Gastroesophageal sphincter (tissue), 4 donors: ENCODE results near the gene PREX1. TPM values are rescaled to one million over a fixed set of nuclear protein-coding genes. Genes with fewer than 3 reads are reported as not detected.

ENCODE experiments used
- ATAC-seq: fragments of 150-250 bp; one replicate; pipeline ENCODE4 v1.9.1; 2016; ENCODE audit warnings: mild to moderate bottlenecking, moderate library complexity
- H3K27ac ChIP-seq, 4 donors: fragments of 200-600 bp; sonication (generic) in 3 of 4; 1 replicate in 3 of 4; 2 replicates in 1 of 4; pipeline ENCODE4 v1.5.1; 2016 to 2019
- H3K27me3 ChIP-seq: fragments of 200-600 bp; sonication (generic); one replicate; pipeline ENCODE4 v1.5.1; 2019
- H3K36me3 ChIP-seq, 2 donors: fragments of 200-600 bp; sonication (generic); one replicate each; pipeline ENCODE4 v1.5.1; 2019; ENCODE audit warnings: control low read depth in 1 of 2
- H3K4me1 ChIP-seq, 3 donors: fragments of 200-600 bp; sonication (generic); 1 replicate in 2 of 3; 2 replicates in 1 of 3; pipeline ENCODE4 v1.5.1; 2016 to 2019; ENCODE audit warnings: control low read depth in 2 of 3
- H3K4me3 ChIP-seq, 2 donors: fragments of 200-600 bp; sonication (generic); one replicate each; pipeline ENCODE4 v1.5.1; 2019; ENCODE audit warnings: mild to moderate bottlenecking in 1 of 2, moderate library complexity in 1 of 2
- H3K9me3 ChIP-seq, 3 donors: fragments of 200-600 bp; sonication (generic); one replicate each; pipeline ENCODE4 v1.5.1; 2017 to 2019; ENCODE audit warnings: control low read depth in 2 of 3
- EP300 ChIP-seq: sonication (generic); formaldehyde crosslinking; IDR thresholded peaks from one replicate; pipeline ENCODE4 v1.6.1; 2017; ENCODE audit warnings: antibody characterized with exemption, mild to moderate bottlenecking
- POLR2A ChIP-seq, 2 donors: fragments of 450-650 bp; IDR thresholded peaks; one replicate each; pipeline ENCODE4 v1.6.1; 2017; ENCODE audit warnings: antibody characterized with exemption in 2 of 2, mild to moderate bottlenecking in 2 of 2, moderate library complexity in 1 of 2
- POLR2AphosphoS5 ChIP-seq: sonication (generic); formaldehyde crosslinking; IDR thresholded peaks from one replicate; pipeline ENCODE4 v1.6.1; 2017; ENCODE audit warnings: antibody characterized with exemption
- WGBS, 2 donors: methylation state at CpG; one replicate each; pipeline ENCODE4 v1.1.5; 2018; ENCODE audit warnings: low coverage in 1 of 2; 5-methylcytosine and 5-hydroxymethylcytosine counted together
- total RNA-seq, 4 donors: library from RNA; depleted of rRNA; stranded (reverse); fragments of >200 nt; gene quantifications; one replicate each; pipeline ENCODE4 v1.1.0, GENCODE V29; 2016
- TF ChIP-seq, protein P1 (sequence below), 4 experiments: fragments of 200-600 bp in 2 of 4; fragments of 450-650 bp in 2 of 4; sonication (generic) in 1 of 4; IDR thresholded peaks; one replicate each; pipeline ENCODE4 v1.5.1; 2017 to 2019; ENCODE audit warnings: antibody characterized with exemption in 4 of 4, mild to moderate bottlenecking in 2 of 4, moderate library complexity in 2 of 4

The PREX1 gene
- total RNA-seq, 4 donors from 2014 or later, result 16.3 to 35.7 (median 20.0) TPM

GRCh38 chr20:48606172-48606840 is 221.5 kb downstream of the PREX1 start:
- Histone ChIP-seq H3K27me3 (no peaks in the 10 kb centered on the region), H3K4me3 (no peak overlapping the region), H3K9me3 (peaks cover 0 to 5% (median 0%) of the 10 kb centered on the region in 3 donors), H3K27ac (no peak overlapping the region), H3K36me3 (no peaks in the 10 kb centered on the region), H3K4me1 (no peaks in the 10 kb centered on the region)
- no peak for ATAC-seq
- TF ChIP-seq, protein P1, sequence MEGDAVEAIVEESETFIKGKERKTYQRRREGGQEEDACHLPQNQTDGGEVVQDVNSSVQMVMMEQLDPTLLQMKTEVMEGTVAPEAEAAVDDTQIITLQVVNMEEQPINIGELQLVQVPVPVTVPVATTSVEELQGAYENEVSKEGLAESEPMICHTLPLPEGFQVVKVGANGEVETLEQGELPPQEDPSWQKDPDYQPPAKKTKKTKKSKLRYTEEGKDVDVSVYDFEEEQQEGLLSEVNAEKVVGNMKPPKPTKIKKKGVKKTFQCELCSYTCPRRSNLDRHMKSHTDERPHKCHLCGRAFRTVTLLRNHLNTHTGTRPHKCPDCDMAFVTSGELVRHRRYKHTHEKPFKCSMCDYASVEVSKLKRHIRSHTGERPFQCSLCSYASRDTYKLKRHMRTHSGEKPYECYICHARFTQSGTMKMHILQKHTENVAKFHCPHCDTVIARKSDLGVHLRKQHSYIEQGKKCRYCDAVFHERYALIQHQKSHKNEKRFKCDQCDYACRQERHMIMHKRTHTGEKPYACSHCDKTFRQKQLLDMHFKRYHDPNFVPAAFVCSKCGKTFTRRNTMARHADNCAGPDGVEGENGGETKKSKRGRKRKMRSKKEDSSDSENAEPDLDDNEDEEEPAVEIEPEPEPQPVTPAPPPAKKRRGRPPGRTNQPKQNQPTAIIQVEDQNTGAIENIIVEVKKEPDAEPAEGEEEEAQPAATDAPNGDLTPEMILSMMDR (IDR thresholded peaks at IDR 0.05), result no peak
- no peak for TF ChIP-seq POLR2AphosphoS5
- TF ChIP-seq EP300, result no peak
- TF ChIP-seq POLR2A (IDR thresholded peaks at IDR 0.05), result no peak
- 40 to 60% methylated on average over 1 of the region's 14 CpGs for WGBS, 2 donors

GRCh38 chr20:48605364-48606171 is 222.2 kb downstream of the PREX1 start:
- H3K9me3 ChIP-seq, result peaks cover 0 to 5% (median 0%) of the 10 kb centered on the region in 3 donors
- no peak for ATAC-seq

GRCh38 chr20:48604936-48605335 is 222.9 kb downstream of the PREX1 start:
- no peak for TF ChIP-seq EP300
- no peak for TF ChIP-seq POLR2AphosphoS5
- TF ChIP-seq POLR2A (IDR thresholded peaks at IDR 0.05), result no peak
- TF ChIP-seq, protein P1 (IDR thresholded peaks at IDR 0.05), result no peak

More at GRCh38 chr20:48605364-48606171, 222.2 kb downstream of the PREX1 start:
- TF ChIP-seq, protein P1 (IDR thresholded peaks at IDR 0.05), result no peak
- TF ChIP-seq POLR2A (IDR thresholded peaks at IDR 0.05) (no peak), POLR2AphosphoS5 (no peak), EP300 (no peak)
- no peaks in the 10 kb centered on the region for H3K27me3 ChIP-seq
- H3K4me3 ChIP-seq, result no peak overlapping the region
- no peaks in the 10 kb centered on the region for H3K36me3 ChIP-seq
- WGBS, 2 donors, result 67 to 72% methylated on average over 3 to 5 of the region's 17 CpGs
- H3K4me1 ChIP-seq, result no peaks in the 10 kb centered on the region
- no peak overlapping the region for H3K27ac ChIP-seq

DNA sequence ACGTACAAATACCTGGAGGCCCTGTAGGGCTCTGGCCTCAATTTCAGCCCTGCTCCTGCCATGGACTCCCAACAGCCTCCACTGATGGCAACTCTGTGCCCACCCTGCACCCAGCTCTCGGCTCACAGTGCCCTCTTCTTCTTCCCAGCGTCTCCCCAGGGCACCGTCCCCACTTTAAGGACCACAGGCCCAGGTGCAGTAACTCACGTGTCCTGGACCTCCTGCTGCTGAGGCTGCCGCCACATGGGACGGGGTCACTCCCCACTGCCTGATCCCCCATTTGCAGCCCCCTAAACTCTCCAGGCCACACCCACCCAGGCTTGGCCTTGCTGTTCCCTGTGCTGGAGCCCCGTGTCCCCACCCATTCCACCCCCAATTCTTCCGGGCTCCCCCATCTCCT is 223.4 kb downstream of the PREX1 start:
- ATAC-seq, result no peak
- H3K27ac ChIP-seq, result no peak overlapping the region
- no peaks in the 10 kb centered on the region for H3K27me3 ChIP-seq
- no peaks in the 10 kb centered on the region for H3K4me1 ChIP-seq
- H3K36me3 ChIP-seq, result no peaks in the 10 kb centered on the region
- H3K4me3 ChIP-seq, result no peak overlapping the region
- WGBS, 2 donors, result 95% methylated on average over 5 of the region's 9 CpGs; no CpG with 5 or more reads in 1 of the 2 donors
- TF ChIP-seq, protein P1 (IDR thresholded peaks at IDR 0.05), result no peak
- TF ChIP-seq POLR2AphosphoS5 (no peak), POLR2A (IDR thresholded peaks at IDR 0.05) (no peak), EP300 (no peak)
- peaks cover 0 to 5% (median 0%) of the 10 kb centered on the region in 3 donors for H3K9me3 ChIP-seq

More at GRCh38 chr20:48604936-48605335, 222.9 kb downstream of the PREX1 start:
- Histone ChIP-seq H3K27ac (no peak overlapping the region), H3K4me1 (no peaks in the 10 kb centered on the region), H3K9me3 (peaks cover 0 to 5% (median 0%) of the 10 kb centered on the region in 3 donors), H3K4me3 (no peak overlapping the region), H3K36me3 (no peaks in the 10 kb centered on the region), H3K27me3 (no peaks in the 10 kb centered on the region)
- WGBS, 2 donors, result 73 to 93% methylated on average over 3 to 4 of the region's 7 CpGs
- no peak for ATAC-seq
